Dermis blood vessel endothelial cell (primary cell): ENCODE measurements around the gene HSPB8. TPM values are rescaled to one million over a fixed set of nuclear protein-coding genes. Genes with fewer than 3 reads are reported as not detected.
"Not testable (repeated sequence)": the region's sequence is repeated elsewhere in the genome, so short reads cannot be mapped to it uniquely, and the experiment has no call there.

Experiments
- DNase-seq: peaks from one replicate; pipeline ENCODE4 v3.0.0; 2010
- total RNA-seq: library from RNA; depleted of rRNA; stranded (reverse); fragments of >200 nt; gene quantifications from 2 replicates; pipeline ENCODE4 v1.2.3, GENCODE V29; 2014

HSPB8 gene
- total RNA-seq, 1 donor from 2014 or later: 3.4 TPM

- DNase-seq: no peak
These were observed 27.8 kb downstream of the HSPB8 start for GRCh38 chr12:119206348-119207062.

- DNase-seq: no peak
These were observed 28.4 kb downstream of the HSPB8 start for GRCh38 chr12:119207063-119207560.

GRCh38 chr12:119208626-119209061, 29.9 kb downstream of the HSPB8 start:
- peak; percentile 5 for DNase-seq

- DNase-seq: no peak
These were observed 33.2 kb downstream of the HSPB8 start for GRCh38 chr12:119211884-119212283.

- no peak for DNase-seq
These were observed 37.4 kb downstream of the HSPB8 start for GRCh38 chr12:119216084-119216483.

GRCh38 chr12:119218875-119219274, 40.1 kb downstream of the HSPB8 start:
- not testable (repeated sequence) for DNase-seq

- DNase-seq: no peak
These were observed 43.7 kb downstream of the HSPB8 start for GRCh38 chr12:119222222-119222951.

- no peak for DNase-seq
These were observed 46.7 kb downstream of the HSPB8 start for GRCh38 chr12:119225454-119225853.

- DNase-seq: no peak
These were observed 48.6 kb downstream of the HSPB8 start for GRCh38 chr12:119227292-119227691.

GRCh38 chr12:119229205-119229604, 50.5 kb downstream of the HSPB8 start:
- no peak for DNase-seq

- peak; percentile 71 for DNase-seq
These were observed 51.1 kb downstream of the HSPB8 start for GRCh38 chr12:119229837-119230236.

- DNase-seq: no peak
These were observed 52.1 kb downstream of the HSPB8 start for GRCh38 chr12:119230807-119231206.

GRCh38 chr12:119231774-119232173, 53.0 kb downstream of the HSPB8 start:
- DNase-seq: no peak

GRCh38 chr12:119235197-119235751, 56.5 kb downstream of the HSPB8 start:
- DNase-seq: no peak

- no peak for DNase-seq
These were observed 57.6 kb downstream of the HSPB8 start for GRCh38 chr12:119236372-119236771.

GRCh38 chr12:119239040-119239439, 60.3 kb downstream of the HSPB8 start:
- DNase-seq: no peak

- no peak for DNase-seq
These were observed 62.3 kb downstream of the HSPB8 start for GRCh38 chr12:119241049-119241448.

- no peak for DNase-seq
These were observed 62.9 kb downstream of the HSPB8 start for GRCh38 chr12:119241580-119242169.

Other genes with a start within 250 kb of the HSPB8 start
- not detected in 2 replicates for gene SRRM4, start 197.4 kb upstream of the HSPB8 start, total RNA-seq
- gene CCDC60, start 155.8 kb downstream of the HSPB8 start, total RNA-seq: not detected in 2 replicates